NB4 (cell line): ENCODE data around the gene ARHGEF18.
"Not testable (repeated sequence)": the region's sequence is repeated elsewhere in the genome, so short reads cannot be mapped to it uniquely, and the experiment has no call there.

ENCODE experiments used
- POLR2A ChIP-seq: IDR thresholded peaks from 2 replicates; pipeline ENCODE4 v1.6.1; 2011; ENCODE audit warnings: mild to moderate bottlenecking; ENCODE audit not compliant: insufficient read length; ENCODE audit errors: extremely low read depth
- TF ChIP-seq, protein P1 (sequence below): IDR thresholded peaks from one replicate; pipeline ENCODE4 v1.5.1; 2012; ENCODE audit warnings: low read depth, low read length

DNA sequence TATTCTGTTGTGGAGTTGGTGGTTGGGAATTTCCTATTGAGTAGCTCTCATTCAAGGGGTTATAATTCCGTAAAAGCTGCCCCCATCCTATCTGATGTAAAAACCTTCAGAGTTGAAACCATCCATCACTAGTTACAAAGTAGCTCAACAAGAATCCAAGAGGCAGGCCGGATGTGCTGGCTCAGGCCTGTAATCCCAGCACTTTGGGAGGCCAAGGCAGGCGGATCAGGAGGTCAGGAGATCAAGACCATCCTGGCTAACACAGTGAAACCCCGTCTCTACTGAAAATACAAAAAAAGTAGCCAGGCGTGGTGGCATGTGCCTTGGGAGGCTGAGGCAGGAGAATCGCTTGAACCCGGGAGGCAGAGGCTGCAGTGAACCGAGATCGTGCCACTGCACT is 40.4 kb upstream of the ARHGEF18 start:
- TF ChIP-seq, protein P1, sequence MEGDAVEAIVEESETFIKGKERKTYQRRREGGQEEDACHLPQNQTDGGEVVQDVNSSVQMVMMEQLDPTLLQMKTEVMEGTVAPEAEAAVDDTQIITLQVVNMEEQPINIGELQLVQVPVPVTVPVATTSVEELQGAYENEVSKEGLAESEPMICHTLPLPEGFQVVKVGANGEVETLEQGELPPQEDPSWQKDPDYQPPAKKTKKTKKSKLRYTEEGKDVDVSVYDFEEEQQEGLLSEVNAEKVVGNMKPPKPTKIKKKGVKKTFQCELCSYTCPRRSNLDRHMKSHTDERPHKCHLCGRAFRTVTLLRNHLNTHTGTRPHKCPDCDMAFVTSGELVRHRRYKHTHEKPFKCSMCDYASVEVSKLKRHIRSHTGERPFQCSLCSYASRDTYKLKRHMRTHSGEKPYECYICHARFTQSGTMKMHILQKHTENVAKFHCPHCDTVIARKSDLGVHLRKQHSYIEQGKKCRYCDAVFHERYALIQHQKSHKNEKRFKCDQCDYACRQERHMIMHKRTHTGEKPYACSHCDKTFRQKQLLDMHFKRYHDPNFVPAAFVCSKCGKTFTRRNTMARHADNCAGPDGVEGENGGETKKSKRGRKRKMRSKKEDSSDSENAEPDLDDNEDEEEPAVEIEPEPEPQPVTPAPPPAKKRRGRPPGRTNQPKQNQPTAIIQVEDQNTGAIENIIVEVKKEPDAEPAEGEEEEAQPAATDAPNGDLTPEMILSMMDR: not testable (repeated sequence)
- not testable (repeated sequence) for TF ChIP-seq POLR2A
